HepG2 (cell line): ENCODE measurements around the gene CCDC69. TPM values are rescaled to one million over a fixed set of nuclear protein-coding genes. Genes with fewer than 3 reads are reported as not detected.

ENCODE experiments used
- ARNT2 ChIP-seq: sonication (generic); formaldehyde crosslinking; IDR thresholded peaks from 2 replicates; pipeline ENCODE4 v1.8.0; 2022; ENCODE audit warnings: mild to moderate bottlenecking, low read depth, missing genetic modification reagents, moderate library complexity
- CREBL2 ChIP-seq: sonication (generic); formaldehyde crosslinking; IDR thresholded peaks from 2 replicates; pipeline ENCODE4 v1.8.1; 2023; ENCODE audit warnings: missing genetic modification reagents, mild to moderate bottlenecking, borderline replicate concordance
- FOXJ3 ChIP-seq: sonication (generic); formaldehyde crosslinking; IDR thresholded peaks from 2 replicates; pipeline ENCODE4 v1.4.0; 2020; ENCODE audit warnings: missing genetic modification reagents, mild to moderate bottlenecking, borderline replicate concordance
- GMEB2 ChIP-seq: IDR thresholded peaks from 2 replicates; pipeline ENCODE4 v1.6.1; 2016; ENCODE audit warnings: missing biosample characterization, missing genetic modification reagents, low read depth
- HNRNPK ChIP-seq: fragments of 200-400 bp; formaldehyde crosslinking; IDR thresholded peaks from 2 replicates; pipeline ENCODE4 v1.6.1; 2018; ENCODE audit warnings: low read length, low read depth, moderate library complexity, mild to moderate bottlenecking; ENCODE audit not compliant: poor library complexity, severe bottlenecking
- KDM5A ChIP-seq: fragments of 200-600 bp; sonication (generic); IDR thresholded peaks from 2 replicates; pipeline ENCODE4 v1.7.0; 2018; ENCODE audit warnings: antibody characterized with exemption, mild to moderate bottlenecking, low read length, borderline replicate concordance
- MIER2 ChIP-seq: IDR thresholded peaks from 2 replicates; pipeline ENCODE4 v1.6.1; 2016; ENCODE audit warnings: missing biosample characterization, missing genetic modification reagents
- NFKB2 ChIP-seq: sonication (generic); formaldehyde crosslinking; IDR thresholded peaks from 2 replicates; pipeline ENCODE4 v1.4.0; 2020; ENCODE audit warnings: missing genetic modification reagents, borderline replicate concordance
- PAX8 ChIP-seq: sonication (generic); formaldehyde crosslinking; IDR thresholded peaks from 2 replicates; pipeline ENCODE4 v1.8.0; 2022; ENCODE audit warnings: mild to moderate bottlenecking, missing genetic modification reagents, borderline replicate concordance
- RNF219 ChIP-seq: sonication (generic); formaldehyde crosslinking; IDR thresholded peaks from 2 replicates; pipeline ENCODE4 v1.5.0; 2020; ENCODE audit warnings: mild to moderate bottlenecking, missing genetic modification reagents
- SP4 ChIP-seq: sonication (generic); formaldehyde crosslinking; IDR thresholded peaks from 2 replicates; pipeline ENCODE4 v1.8.1; 2023; ENCODE audit warnings: mild to moderate bottlenecking, missing genetic modification reagents
- TRAFD1 ChIP-seq: sonication (generic); formaldehyde crosslinking; IDR thresholded peaks from 2 replicates; pipeline ENCODE4 v1.5.1; 2020; ENCODE audit warnings: missing genetic modification reagents, mild to moderate bottlenecking, borderline replicate concordance
- ZBTB49 ChIP-seq: sonication (generic); formaldehyde crosslinking; IDR thresholded peaks from 2 replicates; pipeline ENCODE4 v1.4.0; 2020; ENCODE audit warnings: missing genetic modification reagents, borderline replicate concordance
- ZBTB7A ChIP-seq: sonication (generic); formaldehyde crosslinking; IDR thresholded peaks from 2 replicates; pipeline ENCODE4 v1.8.0; 2022; ENCODE audit warnings: mild to moderate bottlenecking, missing genetic modification reagents
- ZNF121 ChIP-seq: sonication (generic); formaldehyde crosslinking; IDR thresholded peaks from 2 replicates; pipeline ENCODE4 v1.5.0; 2020; ENCODE audit warnings: mild to moderate bottlenecking, missing genetic modification reagents
- ZNF382 ChIP-seq: sonication (generic); formaldehyde crosslinking; IDR thresholded peaks from 2 replicates; pipeline ENCODE4 v1.5.0; 2020; ENCODE audit warnings: missing genetic modification reagents, mild to moderate bottlenecking, borderline replicate concordance
- ZNF572 ChIP-seq: sonication (generic); formaldehyde crosslinking; IDR thresholded peaks from 2 replicates; pipeline ENCODE4 v1.5.1; 2020; ENCODE audit warnings: mild to moderate bottlenecking, missing genetic modification reagents
- ZNF615 ChIP-seq: sonication (generic); formaldehyde crosslinking; IDR thresholded peaks from 2 replicates; pipeline ENCODE4 v1.5.0; 2020; ENCODE audit warnings: mild to moderate bottlenecking, missing genetic modification reagents, borderline replicate concordance
- ZNF772 ChIP-seq: sonication (generic); formaldehyde crosslinking; IDR thresholded peaks from 2 replicates; pipeline ENCODE4 v1.5.0; 2020; ENCODE audit warnings: mild to moderate bottlenecking, missing genetic modification reagents
- polyA plus RNA-seq, 8 experiments: library from polyadenylated mRNA; depleted of rRNA in 3 of 8; stranded (reverse) in 7 of 8; unstranded in 1 of 8; fragments of >200 nt; fragmentation: Illumina TruSeq in 4 of 8; extraction: Trizol in 4 of 8; gene quantifications; 2 replicates each; pipeline versions ENCODE4 v1.2.1 to v1.2.3, GENCODE V29; 2011 to 2016; ENCODE audit warnings: low read depth in 4 of 8, missing spikeins in 1 of 8, mixed read lengths in 1 of 8; ENCODE audit not compliant: insufficient read depth in 1 of 8
- total RNA-seq, 5 experiments: library from RNA; depleted of rRNA; stranded (reverse); fragments of >200 nt; fragmentation: Illumina TruSeq; extraction: Trizol; gene quantifications; 2 replicates each; pipeline ENCODE4 v1.2.3, GENCODE V29; 2016; ENCODE audit warnings: low read depth in 1 of 5

CCDC69 gene
- total and polyA plus RNA-seq, 2 of the 13 experiments (the other 11 are each of a cell fraction or from before 2014, with no cell fraction given) = 12.2 to 45.2 TPM

- no peak for TF ChIP-seq ZNF615 (CRISPR knock-in tag)
- TF ChIP-seq ZNF772 = no peak
- TF ChIP-seq SP4 (CRISPR knock-in tag) = peak; percentile 72; the same call in 1 of the 2 replicates
- TF ChIP-seq TRAFD1 = no peak
- no peak for TF ChIP-seq CREBL2
- no peak for TF ChIP-seq RNF219 (CRISPR knock-in tag)
- no peak for TF ChIP-seq PAX8
- TF ChIP-seq ZBTB49 (CRISPR knock-in tag) = no peak
- no peak for TF ChIP-seq ZNF121 (CRISPR knock-in tag)
- TF ChIP-seq HNRNPK = no peak
- no peak for TF ChIP-seq GMEB2 (CRISPR knock-in tag)
- no peak for TF ChIP-seq MIER2
- no peak for TF ChIP-seq KDM5A
- TF ChIP-seq FOXJ3 = no peak
- TF ChIP-seq ARNT2 (CRISPR knock-in tag) = 0 out of 2 replicates have a peak, but pooled peaks have one; percentile 18
- TF ChIP-seq ZNF382 (CRISPR knock-in tag) = no peak
- TF ChIP-seq ZBTB7A (CRISPR knock-in tag) = no peak
- TF ChIP-seq ZNF572 (CRISPR knock-in tag) = no peak
- TF ChIP-seq NFKB2 (CRISPR knock-in tag) = peak; percentile 43; the same call in 1 of the 2 replicates
Observed at GRCh38 chr5:151155775-151156506, 68.0 kb downstream of the CCDC69 start (continued).
